CD14-positive monocyte (primary cell): Measurements from ENCODE around the gene FTL. TPM values are rescaled to one million over a fixed set of nuclear protein-coding genes. Genes with fewer than 3 reads are reported as not detected.
A peak's percentile ranks its signal among the peaks of the same experiment; 100 is the strongest.

Source experiments
- DNase-seq, 3 donors: peaks; one replicate each; pipeline ENCODE4 v3.0.0-alpha.2; 2011 to 2022
- H2AFZ ChIP-seq: 2 replicates; pipeline ENCODE4 v1.6.0; 2012; ENCODE audit warnings: mild to moderate bottlenecking, low read depth, low read length, inconsistent platforms; ENCODE audit not compliant: insufficient read depth, poor library complexity, severe bottlenecking
- H3K27ac ChIP-seq, 2 donors: 1 replicate in 1 of 2; 2 replicates in 1 of 2; pipeline ENCODE4 v1.5.1; 2012 to 2013; ENCODE audit warnings: low read length in 2 of 2, control low read depth in 1 of 2, inconsistent platforms in 1 of 2, low read depth in 1 of 2, mild to moderate bottlenecking in 1 of 2
- H3K27me3 ChIP-seq, 2 donors: one replicate each; pipeline versions ENCODE4 v1.6.0 to v1.6.1; 2011 to 2013; ENCODE audit warnings: low read length in 2 of 2; ENCODE audit not compliant: control insufficient read depth in 2 of 2, insufficient read depth in 2 of 2
- H3K36me3 ChIP-seq, 2 donors: replicated peaks in 1 of 2; 1 replicate in 1 of 2; 2 replicates in 1 of 2; pipeline versions ENCODE4 v1.5.1 to v1.6.1; 2012 to 2013; ENCODE audit warnings: low read length in 2 of 2, control low read depth in 1 of 2, inconsistent platforms in 1 of 2, mild to moderate bottlenecking in 1 of 2; ENCODE audit not compliant: insufficient read depth in 2 of 2, control insufficient read depth in 1 of 2
- H3K4me1 ChIP-seq, 2 donors: 1 replicate in 1 of 2; 2 replicates in 1 of 2; pipeline versions ENCODE4 v1.5.1 to v1.6.1; 2012 to 2013; ENCODE audit warnings: low read length in 2 of 2, control low read depth in 1 of 2, inconsistent platforms in 1 of 2, mild to moderate bottlenecking in 1 of 2, moderate library complexity in 1 of 2; ENCODE audit not compliant: insufficient read depth in 2 of 2, control insufficient read depth in 1 of 2
- H3K4me2 ChIP-seq: replicated peaks from 2 replicates; pipeline ENCODE3; 2012; ENCODE audit warnings: low read length, moderate library complexity, mild to moderate bottlenecking; ENCODE audit not compliant: poor library complexity, severe bottlenecking; ENCODE audit errors: extremely low read depth
- H3K4me3 ChIP-seq, 3 experiments: fragments of 200-600 bp in 1 of 3; sonication (generic) in 1 of 3; replicated peaks in 1 of 3; 1 replicate in 2 of 3; 2 replicates in 1 of 3; pipeline ENCODE4 v1.5.1; 2011 to 2013; ENCODE audit warnings: low read length in 3 of 3, mild to moderate bottlenecking in 3 of 3, control low read depth in 2 of 3, low read depth in 2 of 3, inconsistent platforms in 1 of 3, moderate library complexity in 1 of 3
- H3K79me2 ChIP-seq: 2 replicates; pipeline ENCODE4 v1.6.0; 2012; ENCODE audit warnings: mild to moderate bottlenecking, control low read depth, inconsistent platforms, low read length, moderate library complexity; ENCODE audit not compliant: insufficient read depth
- H3K9ac ChIP-seq: 2 replicates; pipeline ENCODE4 v1.6.0; 2017; ENCODE audit warnings: low read length, mild to moderate bottlenecking; ENCODE audit not compliant: insufficient read depth, poor library complexity, severe bottlenecking
- H3K9me3 ChIP-seq, 2 donors: replicated peaks in 1 of 2; 1 replicate in 1 of 2; 2 replicates in 1 of 2; pipeline versions ENCODE4 v1.5.1 to v1.6.1; 2012 to 2013; ENCODE audit warnings: low read length in 2 of 2, control low read depth in 1 of 2; ENCODE audit not compliant: control insufficient read depth in 1 of 2, insufficient read depth in 1 of 2
- H4K20me1 ChIP-seq: 2 replicates; pipeline ENCODE4 v1.6.0; 2012; ENCODE audit warnings: mild to moderate bottlenecking, low read length, control low read depth, moderate library complexity; ENCODE audit not compliant: insufficient read depth
- H3K27ac Mint-ChIP-seq, 7 donors: one replicate each; pipeline ENCODE4 v1.8.0; 2020; ENCODE audit warnings: mild to moderate bottlenecking in 7 of 7, mixed read lengths in 7 of 7, moderate library complexity in 6 of 7, inconsistent platforms in 2 of 7
- H3K27me3 Mint-ChIP-seq, 3 donors: one replicate each; pipeline ENCODE4 v1.8.0; 2021 to 2022; ENCODE audit warnings: low read depth in 3 of 3, mild to moderate bottlenecking in 3 of 3, mixed read lengths in 3 of 3, moderate library complexity in 3 of 3, inconsistent platforms in 1 of 3
- H3K36me3 Mint-ChIP-seq, 2 donors: one replicate each; pipeline ENCODE4 v1.8.0; 2020; ENCODE audit warnings: mixed read lengths in 2 of 2, inconsistent platforms in 1 of 2, mild to moderate bottlenecking in 1 of 2
- H3K4me1 Mint-ChIP-seq: one replicate; pipeline ENCODE4 v1.8.0; 2020; ENCODE audit warnings: mild to moderate bottlenecking, mixed read lengths
- H3K4me3 Mint-ChIP-seq, 2 donors: one replicate each; pipeline ENCODE4 v1.8.0; 2020; ENCODE audit warnings: mild to moderate bottlenecking in 2 of 2, mixed read lengths in 2 of 2, moderate library complexity in 1 of 2
- H3K9me3 Mint-ChIP-seq, 7 donors: one replicate each; pipeline ENCODE4 v1.8.0; 2020 to 2022; ENCODE audit warnings: mixed read lengths in 7 of 7, mild to moderate bottlenecking in 6 of 7, moderate library complexity in 6 of 7, inconsistent platforms in 2 of 7
- WGBS: methylation state at CpG from one replicate; pipeline ENCODE4 v1.1.5; 2013; ENCODE audit warnings: missing lambda C conversion rate; ENCODE audit not compliant: insufficient coverage; 5-methylcytosine and 5-hydroxymethylcytosine counted together
- intact Hi-C, 2 donors: fragments of 100-400 bp; cut with micrococcal nuclease; formaldehyde crosslinking; loops; one replicate each; pipeline versions ENCODE4 v1.15.0 to v1.15.1; 2023
- polyA plus RNA-seq, 3 donors: library from polyadenylated mRNA; depleted of rRNA in 1 of 3; unstranded in 2 of 3; stranded (reverse) in 1 of 3; fragments of 300-500 nt in 2 of 3; fragments of >200 nt in 1 of 3; fragmentation: Illumina TruSeq in 2 of 3; gene quantifications; 1 replicate in 2 of 3; 2 replicates in 1 of 3; pipeline ENCODE4 v1.2.3, GENCODE V29; 2012 to 2021
- TF ChIP-seq, protein P1 (sequence below): fragments of 200-600 bp; IDR thresholded peaks from one replicate; pipeline ENCODE4 v1.8.0; 2022; ENCODE audit warnings: antibody characterized with exemption, mild to moderate bottlenecking

Gene FTL
- polyA plus RNA-seq, 3 donors, result 4,468 to 26,681 (median 23,650) TPM

DNA sequence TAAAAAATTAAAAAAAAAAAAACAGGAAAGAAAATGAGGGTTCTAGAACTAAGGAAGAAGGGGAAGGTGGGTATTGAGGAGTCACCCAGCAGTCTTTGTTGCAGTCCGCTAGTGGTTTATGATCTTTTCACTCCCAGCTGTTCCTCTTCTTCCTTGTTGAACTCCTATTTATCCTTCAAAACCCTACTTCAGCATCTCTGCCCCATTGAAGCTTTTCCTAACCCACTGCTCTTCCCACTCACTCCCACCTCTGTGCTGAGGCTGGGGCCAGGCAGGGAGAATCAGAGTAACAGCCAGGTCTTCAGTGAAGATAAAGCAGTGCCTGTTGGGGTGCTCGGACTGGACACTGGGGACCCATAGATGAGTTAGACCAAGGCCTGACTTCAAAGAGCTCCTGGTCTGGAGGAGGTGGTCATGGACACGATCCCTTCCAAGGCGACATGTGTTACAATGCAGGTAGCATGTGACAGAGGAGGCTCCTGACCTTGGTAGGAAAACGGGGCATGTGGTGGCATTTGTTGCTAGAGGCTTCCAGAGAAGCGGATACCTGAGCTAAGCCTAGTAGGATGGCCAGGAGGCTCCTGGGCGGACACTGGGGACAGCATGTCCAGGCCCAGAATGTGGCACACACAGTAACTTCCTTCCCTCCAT, 40.0 kb downstream of the FTL start:
- intact Hi-C loops, result no loop called here
- TF ChIP-seq, protein P1, sequence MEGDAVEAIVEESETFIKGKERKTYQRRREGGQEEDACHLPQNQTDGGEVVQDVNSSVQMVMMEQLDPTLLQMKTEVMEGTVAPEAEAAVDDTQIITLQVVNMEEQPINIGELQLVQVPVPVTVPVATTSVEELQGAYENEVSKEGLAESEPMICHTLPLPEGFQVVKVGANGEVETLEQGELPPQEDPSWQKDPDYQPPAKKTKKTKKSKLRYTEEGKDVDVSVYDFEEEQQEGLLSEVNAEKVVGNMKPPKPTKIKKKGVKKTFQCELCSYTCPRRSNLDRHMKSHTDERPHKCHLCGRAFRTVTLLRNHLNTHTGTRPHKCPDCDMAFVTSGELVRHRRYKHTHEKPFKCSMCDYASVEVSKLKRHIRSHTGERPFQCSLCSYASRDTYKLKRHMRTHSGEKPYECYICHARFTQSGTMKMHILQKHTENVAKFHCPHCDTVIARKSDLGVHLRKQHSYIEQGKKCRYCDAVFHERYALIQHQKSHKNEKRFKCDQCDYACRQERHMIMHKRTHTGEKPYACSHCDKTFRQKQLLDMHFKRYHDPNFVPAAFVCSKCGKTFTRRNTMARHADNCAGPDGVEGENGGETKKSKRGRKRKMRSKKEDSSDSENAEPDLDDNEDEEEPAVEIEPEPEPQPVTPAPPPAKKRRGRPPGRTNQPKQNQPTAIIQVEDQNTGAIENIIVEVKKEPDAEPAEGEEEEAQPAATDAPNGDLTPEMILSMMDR, result no peak
- Histone ChIP-seq H3K27ac (no peak overlapping the region), H3K36me3 (peaks cover 45 to 59% of the 10 kb centered on the region in 2 donors), H3K9me3 (no peaks in the 10 kb centered on the region), H4K20me1 (no peaks in the 10 kb centered on the region), H3K4me2 (no peak overlapping the region), H3K27me3 (no peaks in the 10 kb centered on the region), H3K4me1 (no peaks in the 10 kb centered on the region), H2AFZ (no peak overlapping the region), H3K9ac (no peak overlapping the region), H3K4me3 (no peak overlapping the region), H3K79me2 (no peaks in the 10 kb centered on the region)
- Mint-ChIP-seq H3K4me3 (no peak overlapping the region), H3K4me1 (no peaks in the 10 kb centered on the region), H3K27ac (peak overlapping the region in 3 of 7 donors; percentile 25 to 46 (median 40)), H3K27me3 (peaks cover 0 to 2% (median 2%) of the 10 kb centered on the region in 3 donors), H3K9me3 (no peaks in the 10 kb centered on the region), H3K36me3 (peaks cover 45 to 76% of the 10 kb centered on the region in 2 donors)
- 97% methylated on average over 7 of the region's 7 CpGs for WGBS
- no peak for DNase-seq

DNA sequence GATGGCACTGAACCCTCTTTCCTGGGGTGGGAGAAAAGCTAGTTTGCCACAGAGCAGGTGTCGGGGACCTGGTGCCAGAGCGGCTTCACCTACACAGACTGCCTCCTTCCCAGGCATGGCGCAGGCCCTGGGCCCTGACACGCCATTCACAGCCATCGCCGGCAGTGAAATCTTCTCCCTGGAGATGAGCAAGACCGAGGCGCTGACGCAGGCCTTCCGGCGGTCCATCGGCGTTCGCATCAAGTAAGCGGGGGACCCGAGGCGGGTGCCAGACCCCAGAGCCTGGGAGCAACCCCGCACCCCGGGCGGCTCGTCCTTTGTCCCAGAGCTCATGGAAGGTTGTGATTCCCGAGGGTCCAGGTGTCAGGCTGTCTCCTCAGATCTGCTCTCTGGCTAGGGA, 41.8 kb downstream of the FTL start:
- no peak for DNase-seq
- H4K20me1 ChIP-seq, result no peaks in the 10 kb centered on the region
- no peaks in the 10 kb centered on the region for H3K79me2 ChIP-seq
- H3K27me3 ChIP-seq, result no peaks in the 10 kb centered on the region
- H3K4me2 ChIP-seq, result no peak overlapping the region
- H3K9ac ChIP-seq, result no peak overlapping the region
- no peak overlapping the region for H3K27ac ChIP-seq
- H3K4me1 Mint-ChIP-seq, result no peaks in the 10 kb centered on the region
- H3K9me3 Mint-ChIP-seq, result no peaks in the 10 kb centered on the region
- H3K27me3 Mint-ChIP-seq, result peaks cover 0 to 2% (median 2%) of the 10 kb centered on the region in 3 donors
- H3K36me3 ChIP-seq, result peaks cover 61 to 78% of the 10 kb centered on the region in 2 donors
- TF ChIP-seq, protein P1, result no peak
- H2AFZ ChIP-seq, result no peak overlapping the region
- H3K4me3 Mint-ChIP-seq, result no peak overlapping the region
- WGBS, result over 99% methylated on average over 18 of the region's 22 CpGs
- peak overlapping the region in 1 of 7 donors; percentile 64 for H3K27ac Mint-ChIP-seq
- H3K4me3 ChIP-seq, result no peak overlapping the region
- no peaks in the 10 kb centered on the region for H3K9me3 ChIP-seq
- H3K4me1 ChIP-seq, result no peaks in the 10 kb centered on the region
- intact Hi-C loops, result no loop called here
- peaks cover 58 to 88% of the 10 kb centered on the region in 2 donors for H3K36me3 Mint-ChIP-seq
